GM12878 (cell line): ENCODE data around the gene PRR5L. TPM values are rescaled to one million over a fixed set of nuclear protein-coding genes. Genes with fewer than 3 reads are reported as not detected.

Source experiments
- ATAC-seq: fragments of 200-7000 bp; cut with Tn5 transposase; 3 replicates; pipeline ENCODE4 v1.9.1; 2020; ENCODE audit warnings: mild to moderate bottlenecking, moderate library complexity
- BruUV-seq: library from RNA; stranded (reverse); fragments of 400-500 nt; replicated peaks from 2 replicates; lab custom pipeline; 2021; lab: Mats Ljungman, UMichigan
- CTCF ChIA-PET: fragments of 300-600 bp; sonication (Branson Sonifier 250); formaldehyde crosslinking; extraction: SDS; loops from one replicate; lab custom pipeline; 2021; ENCODE audit warnings: inconsistent platforms; lab: Yijun Ruan, JAX
- POLR2A ChIA-PET: fragments of 350-600 bp; formaldehyde crosslinking; extraction: SDS; loops from one replicate; lab custom pipeline; 2021; ENCODE audit warnings: inconsistent platforms; lab: Charles Lee
- RAD21 ChIA-PET: fragments of 300-600 bp; sonication (Branson Sonifier 250); formaldehyde crosslinking; loops from one replicate; lab custom pipeline; 2023; ENCODE audit warnings: antibody characterized with exemption; ENCODE audit not compliant: unreplicated experiment; lab: Charles Lee
- SMC1A ChIA-PET: fragments of 300-600 bp; sonication (Branson Sonifier 250); formaldehyde crosslinking; loops from one replicate; lab custom pipeline; 2023; ENCODE audit not compliant: unreplicated experiment, uncharacterized antibody; lab: Charles Lee
- DNase-seq: peaks from one replicate; pipeline ENCODE4 v3.0.0-alpha.2; 2011; ENCODE audit warnings: low read depth, low spot score
- FAIRE-seq: peaks from 3 replicates; lab custom pipeline; 2011; peaks lifted over from hg19 to GRCh38; lab: Jason Lieb, UNC
- H2AFZ ChIP-seq: 2 replicates; pipeline ENCODE4 v1.6.0; 2011; ENCODE audit warnings: low read depth, low read length, control low read depth; ENCODE audit not compliant: control insufficient read depth
- H3K27ac ChIP-seq: 2 replicates; pipeline ENCODE4 v1.5.1; 2011; ENCODE audit warnings: control low read depth; ENCODE audit not compliant: control insufficient read depth, insufficient read depth
- H3K27me3 ChIP-seq, 2 experiments: replicated peaks in 1 of 2; 2 replicates each; pipeline versions ENCODE4 v1.6.0 to v1.6.1; 2011; ENCODE audit warnings: low read length in 1 of 2; ENCODE audit not compliant: control insufficient read depth in 2 of 2, insufficient read depth in 2 of 2
- H3K36me3 ChIP-seq, 2 experiments: 2 replicates each; pipeline ENCODE4 v1.5.1; 2011; ENCODE audit warnings: low read length in 1 of 2; ENCODE audit not compliant: control insufficient read depth in 2 of 2, insufficient read depth in 2 of 2
- H3K4me1 ChIP-seq: 2 replicates; pipeline ENCODE4 v1.6.1; 2011; ENCODE audit warnings: mild to moderate bottlenecking, low read length, moderate library complexity, mixed read lengths; ENCODE audit not compliant: control insufficient read depth, insufficient read depth
- H3K4me2 ChIP-seq: 2 replicates; pipeline ENCODE4 v1.6.0; 2011; ENCODE audit warnings: control low read depth; ENCODE audit not compliant: control insufficient read depth, insufficient read depth
- H3K4me3 ChIP-seq: fragments of 200-600 bp; sonication (generic); 2 replicates; pipeline ENCODE4 v1.5.1; 2016
- H3K79me2 ChIP-seq: 2 replicates; pipeline ENCODE4 v1.6.0; 2011; ENCODE audit warnings: low read length; ENCODE audit not compliant: control insufficient read depth, insufficient read depth
- H3K9ac ChIP-seq: 2 replicates; pipeline ENCODE4 v1.8.0; 2011; ENCODE audit warnings: low read length, control low read depth, mixed read lengths; ENCODE audit not compliant: control insufficient read depth, insufficient read depth
- H3K9me3 ChIP-seq: replicated peaks from 3 replicates; pipeline ENCODE4 v1.5.1; 2011; ENCODE audit warnings: mild to moderate bottlenecking, low read length; ENCODE audit not compliant: control insufficient read depth, insufficient read depth
- H4K20me1 ChIP-seq: 2 replicates; pipeline ENCODE4 v1.6.0; 2011; ENCODE audit not compliant: control insufficient read depth, insufficient read depth
- CBX3 ChIP-seq: fragments of 200-600 bp; sonication (generic); IDR thresholded peaks from 2 replicates; pipeline ENCODE4 v1.6.1; 2016; ENCODE audit warnings: low read depth, borderline replicate concordance
- EP300 ChIP-seq, 2 experiments: fragments of 150-350 bp in 1 of 2; IDR thresholded peaks; 2 replicates each; pipeline ENCODE4 v1.6.1; 2011 to 2012; ENCODE audit warnings: low read depth in 2 of 2, low read length in 2 of 2, borderline replicate concordance in 1 of 2, improper control_type of control experiment in 1 of 2, inconsistent platforms in 1 of 2; ENCODE audit not compliant: control insufficient read depth in 1 of 2
- ESRRA ChIP-seq: IDR thresholded peaks from 2 replicates; pipeline ENCODE4 v1.6.1; 2012; ENCODE audit warnings: mild to moderate bottlenecking, low read length, improper control_type of control experiment
- ETV6 ChIP-seq, 2 experiments: fragments of 450-650 bp in 1 of 2; IDR thresholded peaks in 1 of 2; conservative IDR thresholded peaks in 1 of 2; 2 replicates each; pipeline ENCODE4 v1.6.1; 2014; ENCODE audit warnings: antibody characterized with exemption in 1 of 2, borderline replicate concordance in 1 of 2, low read depth in 1 of 2, mild to moderate bottlenecking in 1 of 2, moderate library complexity in 1 of 2
- MAX ChIP-seq: IDR thresholded peaks from 2 replicates; pipeline ENCODE4 v1.6.1; 2012; ENCODE audit warnings: low read depth, low read length, improper control_type of control experiment
- MYB ChIP-seq: fragments of 150-350 bp; IDR thresholded peaks from 2 replicates; pipeline ENCODE4 v1.6.1; 2014; ENCODE audit warnings: mild to moderate bottlenecking, low read depth, low read length, borderline replicate concordance
- NFYA ChIP-seq: IDR thresholded peaks from 2 replicates; pipeline ENCODE4 v1.6.1; 2011; ENCODE audit warnings: low read depth, mild to moderate bottlenecking, low read length, improper control_type of control experiment, borderline replicate concordance
- PML ChIP-seq: IDR thresholded peaks from 2 replicates; pipeline ENCODE4 v1.6.1; 2012; ENCODE audit warnings: low read length, inconsistent platforms
- RFX5 ChIP-seq: IDR thresholded peaks from 2 replicates; pipeline ENCODE4 v1.6.1; 2011; ENCODE audit warnings: low read depth, low read length, improper control_type of control experiment
- SMARCA5 ChIP-seq: fragments of 450-650 bp; IDR thresholded peaks from 2 replicates; pipeline ENCODE4 v1.6.1; 2017; ENCODE audit warnings: mild to moderate bottlenecking
- SUZ12 ChIP-seq: fragments of 200-600 bp; sonication (generic); IDR thresholded peaks from one replicate; pipeline ENCODE4 v1.6.1; 2018; ENCODE audit warnings: antibody characterized with exemption, mild to moderate bottlenecking; ENCODE audit not compliant: unreplicated experiment
- WRNIP1 ChIP-seq: IDR thresholded peaks from 2 replicates; pipeline ENCODE4 v1.6.1; 2011; ENCODE audit warnings: low read depth, low read length, improper control_type of control experiment, borderline replicate concordance
- ZNF592 ChIP-seq: fragments of 450-650 bp; IDR thresholded peaks from 2 replicates; pipeline ENCODE4 v1.6.1; 2017; ENCODE audit warnings: mild to moderate bottlenecking, moderate library complexity
- WGBS: methylation state at CpG from one replicate; pipeline ENCODE4 v1.1.6; 2016; ENCODE audit warnings: low lambda C conversion rate; ENCODE audit not compliant: insufficient replicate concordance, insufficient coverage; ENCODE audit errors: missing lambda C conversion rate; 5-methylcytosine and 5-hydroxymethylcytosine counted together
- in situ Hi-C: fragments of 300-500 bp; cut with MboI; formaldehyde crosslinking; loops from 9 replicates; pipeline ENCODE4 v1.14.3; 2018; ENCODE audit warnings: mixed read lengths
- intact Hi-C: fragments of 100-400 bp; cut with micrococcal nuclease; formaldehyde crosslinking; loops from one replicate; pipeline ENCODE4 v1.14.2; 2022; ENCODE audit not compliant: unreplicated experiment
- polyA plus RNA-seq, 11 experiments: library from polyadenylated mRNA; depleted of rRNA in 4 of 11; unstranded in 6 of 11; stranded (reverse) in 5 of 11; fragments of >200 nt; fragmentation: Nextera tagmentation in 4 of 11; fragmentation: Illumina TruSeq in 1 of 11; extraction: Ambion mirVana in 4 of 11; extraction: Trizol in 1 of 11; gene quantifications; 1 replicate in 1 of 11; 2 replicates in 10 of 11; pipeline versions ENCODE4 v1.2.1 to v1.2.3, GENCODE V29; 2011 to 2016; ENCODE audit warnings: inconsistent platforms in 2 of 11, missing spikeins in 2 of 11, low read depth in 1 of 11
- total RNA-seq, 4 experiments: library from RNA; depleted of rRNA in 3 of 4; stranded (reverse); fragments of >200 nt in 3 of 4; fragmentation: Illumina TruSeq in 1 of 4; extraction: Trizol in 1 of 4; gene quantifications; 2 replicates each; pipeline versions ENCODE4 v1.2.1 to v1.2.3, GENCODE V29; 2013 to 2021

Gene PRR5L
- total and polyA plus RNA-seq, 10 of the 15 experiments (the other 5 are each of a cell fraction or from before 2014, with no cell fraction given), result 0.11 to 4.2 (median 0.67) TPM; not detected in 1

DNA sequence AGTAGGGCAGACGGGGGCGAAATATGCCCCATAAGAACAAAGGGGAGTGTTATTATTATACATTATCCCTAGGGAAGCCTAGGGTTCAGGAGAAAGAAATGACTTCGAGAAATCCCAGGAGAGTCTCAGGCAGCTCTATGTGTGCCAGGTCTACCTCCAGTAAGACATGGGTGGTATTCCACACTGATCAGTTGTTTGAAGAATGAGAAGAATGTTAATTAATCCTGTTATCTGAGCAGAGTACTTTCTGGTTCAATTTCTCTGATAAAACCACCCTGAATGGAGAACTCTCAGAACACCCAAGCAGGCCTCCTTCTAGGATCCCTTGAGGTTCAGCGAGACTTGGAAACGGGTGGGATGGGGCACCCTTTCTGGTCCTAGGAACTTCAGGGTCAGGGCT lies 46.2 kb downstream of the PRR5L start:
- WGBS, result 34% methylated on average over 5 of the region's 5 CpGs
- H3K4me1 ChIP-seq, result no peaks in the 10 kb centered on the region; the same call in 1 of the 2 replicates
- H3K27ac ChIP-seq, result no peak overlapping the region
- no peaks in the 10 kb centered on the region for H3K9me3 ChIP-seq
- ATAC-seq (no peak), DNase-seq (no peak), FAIRE-seq (no peak)
- ChIA-PET RAD21 (interaction anchor here (1.3 kb wide), 1 partner anchor 21 kb away, joined by 3 read pairs; no protein-coding TSS in a partner anchor), POLR2A (no interaction called here), SMC1A (no interaction called here), CTCF (interaction anchor here (0.8 kb wide), 1 partner anchor 135 kb away, joined by 3 read pairs; no protein-coding TSS in a partner anchor)
- BruUV-seq, result no TSS peak
- H3K4me3 ChIP-seq, result no peak overlapping the region
- H3K4me2 ChIP-seq, result no peak overlapping the region
- no peak overlapping the region for H2AFZ ChIP-seq
- in situ Hi-C loops (no loop called here), intact Hi-C loops (no loop called here)
- H4K20me1 ChIP-seq, result no peaks in the 10 kb centered on the region
- H3K36me3 ChIP-seq, result no peaks in the 10 kb centered on the region
- H3K27me3 ChIP-seq, result no peaks in the 10 kb centered on the region; a peak in 1 of 4 replicates
- no peaks in the 10 kb centered on the region for H3K79me2 ChIP-seq
- TF ChIP-seq EP300 (IDR thresholded peaks at IDR 0.05; ENCODE audit: borderline replicate concordance in 1 of 2, control insufficient read depth in 1 of 2, low read depth in 2 of 2, low read length in 2 of 2) (no peak), ETV6 (conservative IDR thresholded peaks at IDR 0.05 in 1 of 2, IDR thresholded peaks at IDR 0.05 in 1 of 2; ENCODE audit: borderline replicate concordance in 1 of 2, low read depth in 1 of 2) (no peak), MYB (no peak), RFX5 (no peak)
- no peak overlapping the region for H3K9ac ChIP-seq

- H3K4me3 ChIP-seq, result no peak overlapping the region
- intact Hi-C loops (no loop called here), in situ Hi-C loops (no loop called here)
- DNase-seq (no peak), ATAC-seq (no peak), FAIRE-seq (no peak)
- H3K27ac ChIP-seq, result no peak overlapping the region
- H3K9ac ChIP-seq, result no peak overlapping the region
- SMC1A ChIA-PET, result no interaction called here
- no peak overlapping the region for H3K4me2 ChIP-seq
- WGBS, result 55% methylated on average over 5 of the region's 5 CpGs
- H3K36me3 ChIP-seq, result no peaks in the 10 kb centered on the region
- RAD21 ChIA-PET, result no interaction called here
- H3K27me3 ChIP-seq, result no peaks in the 10 kb centered on the region; a peak in 1 of 4 replicates
- H3K4me1 ChIP-seq, result no peaks in the 10 kb centered on the region; the same call in 1 of the 2 replicates
- CTCF ChIA-PET, result no interaction called here
- no peaks in the 10 kb centered on the region for H3K9me3 ChIP-seq
- H2AFZ ChIP-seq, result no peak overlapping the region
- H3K79me2 ChIP-seq, result no peaks in the 10 kb centered on the region
- H4K20me1 ChIP-seq, result no peaks in the 10 kb centered on the region
- no TSS peak for BruUV-seq
- POLR2A ChIA-PET, result no interaction called here
- no peak for TF ChIP-seq SUZ12
- no peak for TF ChIP-seq SMARCA5
- no peak for TF ChIP-seq MAX
- no peak for TF ChIP-seq ESRRA
- TF ChIP-seq NFYA, result no peak
- no peak for TF ChIP-seq PML
- no peak for TF ChIP-seq ZNF592
- no peak for TF ChIP-seq WRNIP1
- TF ChIP-seq CBX3, result no peak
Measured at GRCh38 chr11:36343436-36343835, 47.3 kb downstream of the PRR5L start.
